Psoas muscle (tissue), 8 donors: ENCODE measurements around the gene TRPM4. TPM values are rescaled to one million over a fixed set of nuclear protein-coding genes. Genes with fewer than 3 reads are reported as not detected.
"Not testable (repeated sequence)": the region's sequence is repeated elsewhere in the genome, so short reads cannot be mapped to it uniquely, and the experiment has no call there.

Experiments
- ATAC-seq, 4 donors: fragments of 200-7000 bp; cut with Tn5 transposase; one replicate each; pipeline ENCODE4 v1.9.1; 2020; ENCODE audit warnings: moderate library complexity in 3 of 4, mild to moderate bottlenecking in 2 of 4
- DNase-seq, 2 donors: peaks; one replicate each; pipeline ENCODE4 v3.0.0-alpha.2; 2020
- H3K27ac ChIP-seq: fragments of 200-600 bp; one replicate; pipeline ENCODE4 v1.8.0; 2022
- H3K27me3 ChIP-seq, 3 donors: fragments of 200-600 bp in 1 of 3; one replicate each; pipeline versions ENCODE4 v1.6.1 to v1.8.0; 2013 to 2022; ENCODE audit warnings: low read length in 2 of 3, mild to moderate bottlenecking in 2 of 3, moderate library complexity in 1 of 3; ENCODE audit not compliant: insufficient read depth in 3 of 3
- H3K36me3 ChIP-seq, 2 donors: fragments of 200-600 bp in 1 of 2; one replicate each; pipeline versions ENCODE4 v1.6.1 to v1.8.0; 2013 to 2022; ENCODE audit warnings: low read depth in 1 of 2, mild to moderate bottlenecking in 1 of 2, moderate library complexity in 1 of 2; ENCODE audit not compliant: insufficient read depth in 1 of 2
- H3K4me1 ChIP-seq: fragments of 200-600 bp; one replicate; pipeline ENCODE4 v1.8.0; 2022
- H3K4me3 ChIP-seq: fragments of 200-600 bp; one replicate; pipeline ENCODE4 v1.8.0; 2022; ENCODE audit warnings: mild to moderate bottlenecking
- H3K9me3 ChIP-seq: fragments of 200-600 bp; one replicate; pipeline ENCODE4 v1.8.0; 2022
- CTCF ChIP-seq: fragments of 200-600 bp; IDR thresholded peaks from one replicate; pipeline ENCODE4 v1.8.0; 2022; ENCODE audit warnings: antibody characterized with exemption
- WGBS, 3 donors: extraction: QIAGEN DNeasy Blood & Tissue Kit; methylation state at CpG; one replicate each; pipeline versions ENCODE4 v1.1.6 to v1.1.7; 2013; 5-methylcytosine and 5-hydroxymethylcytosine counted together
- intact Hi-C, 2 donors: fragments of 100-400 bp; cut with DNase I; formaldehyde crosslinking; loops; one replicate each; pipeline versions ENCODE4 v1.11.0 to v1.14.2; 2022
- polyA plus RNA-seq, 3 donors: library from polyadenylated mRNA; stranded (reverse); fragments of 200-250 nt; gene quantifications; one replicate each; pipeline ENCODE4 v1.2.3, GENCODE V29; 2013
- total RNA-seq, 4 donors: library from RNA; stranded (reverse); fragmentation: NEBNext Ultra II Directional in 2 of 4; extraction: Animal tissue kit (Norgen Biotek cat#: 25700) in 2 of 4; gene quantifications; one replicate each; pipeline versions ENCODE4 v1.2.1 to v1.2.4, GENCODE V29; 2021 to 2023
- donor health status: healthy with polysubstance abuse.
- donor health status: DM: no; HTN: no; CAD: no; lungs with moderate emphysema.
- donor health status: Bipolar disorder and iron deficiency.
- donor health status: healthy.
- donor health status: DM: yes; HTN: yes; CAD: no.
- donor health status: DM: no; HTN: no; CAD: no.
- donor health status: DM: no; HTN: no; CAD: no.
- donor health status: DM: yes; HTN: yes; CAD: no.

TRPM4 gene
- total and polyA plus RNA-seq, 7 donors: 6.5 to 20.6 (median 9.5) TPM

GRCh38 chr19:49168421-49168820 lies 10.8 kb downstream of the TRPM4 start:
- TF ChIP-seq CTCF: no peak
- Histone ChIP-seq H3K4me3 (no peak overlapping the region), H3K9me3 (no peaks in the 10 kb centered on the region), H3K27ac (no peak overlapping the region), H3K36me3 (peaks cover 2 to 53% of the 10 kb centered on the region in 2 donors), H3K27me3 (no peaks in the 10 kb centered on the region), H3K4me1 (peaks cover 21% of the 10 kb centered on the region)
- WGBS, 3 donors: 90 to 92% (median 92%) methylated on average over 23 of the region's 23 CpGs
- intact Hi-C loops: loop anchor here in 1 of 2 donors (5.0 kb wide), 1 partner anchor 34 kb away; no protein-coding TSS in a partner anchor
- no peak for ATAC-seq
- DNase-seq: no peak

- intact Hi-C loops: no loop called here
- Histone ChIP-seq H3K4me3 (no peak overlapping the region), H3K27ac (no peak overlapping the region), H3K36me3 (peaks cover 4 to 78% of the 10 kb centered on the region in 2 donors), H3K4me1 (no peaks in the 10 kb centered on the region), H3K9me3 (no peaks in the 10 kb centered on the region), H3K27me3 (no peaks in the 10 kb centered on the region)
- 97 to 100% (median 98%) methylated on average over 2 of the region's 2 CpGs for WGBS, 3 donors
- DNase-seq: no peak
- ATAC-seq: no peak
- no peak for TF ChIP-seq CTCF
Observed at GRCh38 chr19:49173198-49173597, 15.6 kb downstream of the TRPM4 start.

- no peaks in the 10 kb centered on the region for H3K9me3 ChIP-seq
- no peaks in the 10 kb centered on the region for H3K4me1 ChIP-seq
- WGBS, 3 donors: 89 to 91% (median 90%) methylated on average over 4 of the region's 4 CpGs
- H3K27me3 ChIP-seq: no peaks in the 10 kb centered on the region
- intact Hi-C loops: no loop called here
- no peak overlapping the region for H3K27ac ChIP-seq
- no peak for TF ChIP-seq CTCF
- no peak for DNase-seq
- no peak for ATAC-seq
- peaks cover 0 to 60% of the 10 kb centered on the region in 2 donors for H3K36me3 ChIP-seq
- no peak overlapping the region for H3K4me3 ChIP-seq
Observed at GRCh38 chr19:49180659-49181058, 23.1 kb downstream of the TRPM4 start.

GRCh38 chr19:49182010-49182847 lies 24.6 kb downstream of the TRPM4 start:
- ATAC-seq: peak in 1 of 4 donors; percentile 5
- WGBS, 3 donors: 74 to 82% (median 76%) methylated on average over 20 of the region's 20 CpGs

GRCh38 chr19:49182848-49183375 lies 25.3 kb downstream of the TRPM4 start:
- ATAC-seq: peak in 1 of 4 donors; percentile 49
- Histone ChIP-seq H3K4me1 (no peaks in the 10 kb centered on the region), H3K9me3 (no peaks in the 10 kb centered on the region), H3K36me3 (peaks cover 0 to 66% of the 10 kb centered on the region in 2 donors), H3K4me3 (no peak overlapping the region), H3K27ac (no peak overlapping the region), H3K27me3 (no peaks in the 10 kb centered on the region)
- TF ChIP-seq CTCF: no peak
- 66 to 70% (median 67%) methylated on average over 26 of the region's 26 CpGs for WGBS, 3 donors
- intact Hi-C loops: no loop called here
- DNase-seq: no peak

More at GRCh38 chr19:49182010-49182847, 24.6 kb downstream of the TRPM4 start:
- DNase-seq, H3K4me1 ChIP-seq, H3K9me3 ChIP-seq, H3K27me3 ChIP-seq, H3K4me3 ChIP-seq, H3K27ac ChIP-seq, intact Hi-C loops: not testable (repeated sequence)
- H3K36me3 ChIP-seq: peaks cover 0 to 66% of the 10 kb centered on the region in 2 donors
